ENCODE results near the gene ISLR. TPM values are rescaled to one million over a fixed set of nuclear protein-coding genes. Genes with fewer than 3 reads are reported as not detected.
"Not testable (repeated sequence)": the region's sequence is repeated elsewhere in the genome, so short reads cannot be mapped to it uniquely, and the experiment has no call there.

ISLR gene
- total RNA-seq, 2 experiments from 2014 or later = not detected

DNA sequence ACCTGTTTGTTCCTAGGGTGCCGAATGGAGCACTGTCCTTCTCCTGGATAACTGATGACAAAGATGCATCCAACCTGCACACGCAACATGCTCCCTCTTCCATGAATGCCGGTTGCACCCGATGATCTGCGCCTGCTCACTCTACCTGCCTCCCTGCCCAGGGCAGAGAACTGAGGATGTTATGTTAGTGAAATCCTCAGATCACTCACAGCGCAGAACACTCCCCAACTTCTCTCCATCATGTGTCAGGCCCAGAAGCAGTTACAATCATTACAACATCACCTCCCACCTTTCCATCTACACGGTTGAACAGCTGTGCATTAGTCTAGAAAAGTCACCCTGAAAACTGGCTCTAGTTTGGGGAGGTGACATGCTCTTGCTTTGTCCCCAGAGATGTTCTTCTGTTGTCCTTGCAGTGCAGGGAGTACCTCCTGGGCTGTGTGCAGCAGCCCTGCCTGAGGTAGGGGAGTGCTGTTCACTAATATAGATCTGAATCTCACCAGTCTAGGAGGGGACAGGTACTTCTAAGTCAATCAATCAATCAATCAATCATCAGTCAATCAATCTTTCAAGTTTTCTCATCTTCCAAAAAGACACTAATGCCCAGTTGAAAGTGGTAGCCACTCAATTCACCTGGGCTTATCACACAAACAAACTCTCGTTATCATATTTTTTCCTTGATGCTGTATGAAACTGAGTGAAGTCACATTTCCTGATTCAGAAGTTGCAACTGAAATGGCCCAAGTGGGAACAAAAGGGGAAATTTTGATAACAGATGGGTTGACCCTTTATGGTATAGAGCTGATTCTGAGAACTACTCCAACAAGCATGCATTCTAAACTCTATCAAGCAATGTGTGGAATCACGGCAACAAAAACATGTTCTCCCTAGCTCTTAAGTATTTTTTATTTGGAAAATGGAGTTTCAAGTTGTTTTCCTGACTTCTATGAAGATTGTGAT, 15.4 kb upstream of the ISLR start:
- intact Hi-C loops (cut with DNase I, micrococcal nuclease) = no loop called here
- Mint-ChIP-seq H3K9me3 (no peaks in the 10 kb centered on the region), H3K27me3 (peaks cover 16% of the 10 kb centered on the region), H3K4me1 (ENCODE audit: low read depth) (peaks cover 18% of the 10 kb centered on the region), H3K4me3 (no peak overlapping the region), H3K27ac (no peak overlapping the region), H3K36me3 (ENCODE audit: low read depth) (no peaks in the 10 kb centered on the region)
- Histone ChIP-seq H3K27ac (ENCODE audit: low read depth in 1 of 2, low read length in 2 of 2) (no peak overlapping the region), H3K36me3 (ENCODE audit: insufficient read depth, low read length) (no peaks in the 10 kb centered on the region), H3K4me1 (ENCODE audit: insufficient read depth, low read length) (no peaks in the 10 kb centered on the region), H3K4me3 (ENCODE audit: low read length) (no peak overlapping the region), H3K9me3 (ENCODE audit: control insufficient read depth in 1 of 2, insufficient read depth in 1 of 2, low read length in 2 of 2) (no peaks in the 10 kb centered on the region), H3K27me3 (ENCODE audit: control insufficient read depth in 1 of 2, insufficient read depth in 2 of 2, low read length in 2 of 2) (peaks cover 0 to 3% of the 10 kb centered on the region in 2 experiments)
- DNase-seq = no peak
- no peak for ATAC-seq (ENCODE audit: poor library complexity)
- TF ChIP-seq, protein P1, sequence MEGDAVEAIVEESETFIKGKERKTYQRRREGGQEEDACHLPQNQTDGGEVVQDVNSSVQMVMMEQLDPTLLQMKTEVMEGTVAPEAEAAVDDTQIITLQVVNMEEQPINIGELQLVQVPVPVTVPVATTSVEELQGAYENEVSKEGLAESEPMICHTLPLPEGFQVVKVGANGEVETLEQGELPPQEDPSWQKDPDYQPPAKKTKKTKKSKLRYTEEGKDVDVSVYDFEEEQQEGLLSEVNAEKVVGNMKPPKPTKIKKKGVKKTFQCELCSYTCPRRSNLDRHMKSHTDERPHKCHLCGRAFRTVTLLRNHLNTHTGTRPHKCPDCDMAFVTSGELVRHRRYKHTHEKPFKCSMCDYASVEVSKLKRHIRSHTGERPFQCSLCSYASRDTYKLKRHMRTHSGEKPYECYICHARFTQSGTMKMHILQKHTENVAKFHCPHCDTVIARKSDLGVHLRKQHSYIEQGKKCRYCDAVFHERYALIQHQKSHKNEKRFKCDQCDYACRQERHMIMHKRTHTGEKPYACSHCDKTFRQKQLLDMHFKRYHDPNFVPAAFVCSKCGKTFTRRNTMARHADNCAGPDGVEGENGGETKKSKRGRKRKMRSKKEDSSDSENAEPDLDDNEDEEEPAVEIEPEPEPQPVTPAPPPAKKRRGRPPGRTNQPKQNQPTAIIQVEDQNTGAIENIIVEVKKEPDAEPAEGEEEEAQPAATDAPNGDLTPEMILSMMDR (IDR thresholded peaks at IDR 0.05) = no peak
- CTCF ChIA-PET = no interaction called here
- POLR2A ChIA-PET = no interaction called here

DNA sequence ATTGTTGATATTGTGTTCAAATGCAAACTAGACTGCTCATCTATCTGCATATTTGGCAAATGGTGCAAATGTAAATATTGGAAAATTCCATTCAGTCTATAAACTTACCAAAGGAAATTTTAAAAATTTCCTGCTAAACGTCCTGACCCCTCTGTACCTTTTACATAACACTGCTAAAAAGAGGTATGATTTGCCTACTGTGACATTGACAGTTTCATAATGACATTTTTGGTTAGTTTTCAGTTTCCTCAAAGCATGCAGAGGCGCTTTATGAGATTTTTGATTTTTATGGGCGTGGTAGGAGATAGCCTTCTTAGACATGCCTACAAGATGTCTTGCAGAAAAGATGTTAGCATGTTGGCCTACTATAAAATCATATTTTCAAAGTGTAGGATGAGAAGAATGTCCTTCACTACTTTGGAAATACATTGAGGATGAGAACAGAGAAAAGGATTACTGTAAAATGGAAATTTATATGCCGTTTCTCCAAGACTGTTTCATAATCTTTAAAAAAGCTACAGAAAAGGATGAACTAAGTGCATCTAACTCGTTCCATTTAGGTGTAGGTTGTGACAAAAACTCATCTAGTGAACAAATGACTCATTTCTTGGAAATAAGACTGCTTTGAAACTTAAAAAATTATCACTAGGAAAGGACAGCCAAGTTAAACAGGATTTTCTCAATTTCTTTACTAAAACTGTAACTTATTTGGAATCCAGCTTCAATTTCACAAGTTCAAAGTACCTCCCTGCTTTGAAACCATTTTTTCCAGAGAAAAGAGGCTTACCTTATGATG, 14.5 kb upstream of the ISLR start:
- Histone ChIP-seq H3K9me3 (ENCODE audit: control insufficient read depth in 1 of 2, insufficient read depth in 1 of 2, low read length in 2 of 2) (no peaks in the 10 kb centered on the region), H3K27ac (ENCODE audit: low read depth in 1 of 2, low read length in 2 of 2) (no peak overlapping the region), H3K4me1 (ENCODE audit: insufficient read depth, low read length) (no peaks in the 10 kb centered on the region), H3K36me3 (ENCODE audit: insufficient read depth, low read length) (no peaks in the 10 kb centered on the region), H3K27me3 (ENCODE audit: control insufficient read depth in 1 of 2, insufficient read depth in 2 of 2, low read length in 2 of 2) (no peaks in the 10 kb centered on the region), H3K4me3 (ENCODE audit: low read length) (no peak overlapping the region)
- H3K27ac Mint-ChIP-seq = no peak overlapping the region
- H3K27me3 Mint-ChIP-seq = peaks cover 23% of the 10 kb centered on the region
- H3K9me3 Mint-ChIP-seq = no peaks in the 10 kb centered on the region
- ChIA-PET POLR2A (no interaction called here), CTCF (no interaction called here)
- ATAC-seq (ENCODE audit: poor library complexity) (no peak), DNase-seq (no peak)
- intact Hi-C loops (cut with DNase I, micrococcal nuclease) = no loop called here
- no peaks in the 10 kb centered on the region for H3K36me3 Mint-ChIP-seq (ENCODE audit: low read depth)
- TF ChIP-seq, protein P1 (IDR thresholded peaks at IDR 0.05) = no peak
- peaks cover 18% of the 10 kb centered on the region for H3K4me1 Mint-ChIP-seq (ENCODE audit: low read depth)
- no peak overlapping the region for H3K4me3 Mint-ChIP-seq

DNA sequence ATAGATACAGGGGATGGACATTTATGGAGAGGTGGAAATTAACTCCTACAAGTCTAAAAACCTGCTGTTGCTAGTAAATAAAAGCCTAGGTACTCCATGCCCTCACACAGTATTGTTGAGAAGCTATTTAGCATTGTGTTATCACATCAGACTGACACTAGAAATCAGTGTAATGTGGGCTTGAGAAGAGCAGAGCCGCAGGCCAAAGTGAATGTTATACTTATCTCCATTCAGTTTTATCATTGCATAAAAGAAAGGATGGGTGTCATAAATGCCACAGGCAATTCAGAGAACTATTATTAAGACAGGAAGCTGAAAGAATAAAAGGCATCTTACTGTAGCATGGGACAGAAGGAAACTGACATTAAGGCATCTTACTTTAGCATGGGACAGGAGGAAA, 13.7 kb upstream of the ISLR start:
- H3K36me3 Mint-ChIP-seq (ENCODE audit: low read depth) = no peaks in the 10 kb centered on the region
- no peak overlapping the region for H3K4me3 ChIP-seq (ENCODE audit: low read length)
- ChIA-PET POLR2A (no interaction called here), CTCF (no interaction called here)
- H3K4me3 Mint-ChIP-seq = no peak overlapping the region
- no peaks in the 10 kb centered on the region for H3K36me3 ChIP-seq (ENCODE audit: insufficient read depth, low read length)
- DNase-seq (no peak), ATAC-seq (ENCODE audit: poor library complexity) (no peak)
- H3K4me1 Mint-ChIP-seq (ENCODE audit: low read depth) = peaks cover 18% of the 10 kb centered on the region
- no peak overlapping the region for H3K27ac Mint-ChIP-seq
- no peaks in the 10 kb centered on the region for H3K27me3 ChIP-seq (ENCODE audit: control insufficient read depth in 1 of 2, insufficient read depth in 2 of 2, low read length in 2 of 2)
- no peak overlapping the region for H3K27ac ChIP-seq (ENCODE audit: low read depth in 1 of 2, low read length in 2 of 2)
- H3K9me3 ChIP-seq (ENCODE audit: control insufficient read depth in 1 of 2, insufficient read depth in 1 of 2, low read length in 2 of 2) = no peaks in the 10 kb centered on the region
- H3K4me1 ChIP-seq (ENCODE audit: insufficient read depth, low read length) = no peaks in the 10 kb centered on the region
- intact Hi-C loops (cut with DNase I, micrococcal nuclease) = no loop called here
- TF ChIP-seq, protein P1 (IDR thresholded peaks at IDR 0.05) = no peak
- H3K9me3 Mint-ChIP-seq = no peaks in the 10 kb centered on the region
- peaks cover 26% of the 10 kb centered on the region for H3K27me3 Mint-ChIP-seq

DNA sequence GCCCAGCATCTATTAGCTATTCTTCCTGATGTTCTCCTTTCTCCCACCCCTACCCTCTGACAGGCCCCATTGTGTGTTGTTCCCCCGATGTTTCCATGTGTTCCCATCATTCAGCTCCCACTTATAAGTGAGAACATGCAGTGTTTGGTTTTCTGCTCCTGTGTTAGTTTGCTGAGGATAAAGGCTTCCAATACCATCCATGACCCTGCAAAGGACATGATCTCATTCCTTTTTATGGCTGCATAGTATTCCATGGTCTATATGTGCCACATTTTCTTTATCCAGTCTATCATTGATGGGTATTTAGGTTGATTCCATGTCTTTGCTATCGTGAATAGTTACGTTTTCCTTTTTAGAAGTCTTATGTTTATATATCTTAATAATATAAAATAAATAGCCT, 13.1 kb upstream of the ISLR start:
- peaks cover 21% of the 10 kb centered on the region for H3K27me3 Mint-ChIP-seq
- H3K36me3 ChIP-seq (ENCODE audit: insufficient read depth, low read length); H3K27ac Mint-ChIP-seq; H3K27ac ChIP-seq (ENCODE audit: low read depth in 1 of 2, low read length in 2 of 2); H3K9me3 ChIP-seq (ENCODE audit: control insufficient read depth in 1 of 2, insufficient read depth in 1 of 2, low read length in 2 of 2); CTCF ChIA-PET; H3K36me3 Mint-ChIP-seq (ENCODE audit: low read depth); H3K27me3 ChIP-seq (ENCODE audit: control insufficient read depth in 1 of 2, insufficient read depth in 2 of 2, low read length in 2 of 2); H3K9me3 Mint-ChIP-seq; H3K4me3 Mint-ChIP-seq; ATAC-seq (ENCODE audit: poor library complexity); H3K4me1 ChIP-seq (ENCODE audit: insufficient read depth, low read length); POLR2A ChIA-PET; DNase-seq; intact Hi-C loops (cut with DNase I, micrococcal nuclease); H3K4me3 ChIP-seq (ENCODE audit: low read length): not testable (repeated sequence)
- peaks cover 18% of the 10 kb centered on the region for H3K4me1 Mint-ChIP-seq (ENCODE audit: low read depth)

DNA sequence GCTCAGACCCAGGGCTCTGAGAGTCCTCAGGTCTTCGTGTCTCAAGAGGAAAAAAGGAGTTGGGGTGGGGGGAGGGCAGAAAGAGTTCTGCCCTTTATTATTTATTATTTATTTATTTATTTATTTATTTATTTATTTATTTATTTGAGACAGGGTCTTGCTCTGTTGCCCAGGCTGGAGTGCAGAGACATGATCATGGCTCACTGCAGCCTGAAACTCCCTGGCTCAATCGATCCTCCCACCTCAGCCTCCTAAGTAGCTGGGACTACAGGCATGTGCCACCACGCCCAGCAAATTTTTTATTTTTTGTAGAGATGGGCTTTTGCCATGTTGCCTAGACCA, 11.3 kb upstream of the ISLR start:
- Mint-ChIP-seq H3K27me3 (peaks cover 21% of the 10 kb centered on the region), H3K4me1 (ENCODE audit: low read depth) (peaks cover 13% of the 10 kb centered on the region)
- H3K4me3 Mint-ChIP-seq; H3K4me1 ChIP-seq (ENCODE audit: insufficient read depth, low read length); ATAC-seq (ENCODE audit: poor library complexity); CTCF ChIA-PET; H3K9me3 Mint-ChIP-seq; H3K27ac Mint-ChIP-seq; H3K27ac ChIP-seq (ENCODE audit: low read depth in 1 of 2, low read length in 2 of 2); intact Hi-C loops (cut with DNase I, micrococcal nuclease); POLR2A ChIA-PET; H3K9me3 ChIP-seq (ENCODE audit: control insufficient read depth in 1 of 2, insufficient read depth in 1 of 2, low read length in 2 of 2); H3K4me3 ChIP-seq (ENCODE audit: low read length); H3K36me3 Mint-ChIP-seq (ENCODE audit: low read depth); H3K27me3 ChIP-seq (ENCODE audit: control insufficient read depth in 1 of 2, insufficient read depth in 2 of 2, low read length in 2 of 2); DNase-seq; H3K36me3 ChIP-seq (ENCODE audit: insufficient read depth, low read length): not testable (repeated sequence)
